Activated CD4-positive, alpha-beta T cell treated with anti-CD3 and anti-CD28 coated beads, Interleukin-2, amount 50 U/mL, for 1 hour (primary cell): ENCODE data around the gene KHDRBS2.

Experiments used
- DNase-seq: peaks from one replicate; pipeline ENCODE4 v3.0.0-alpha.2; 2020

KHDRBS2 gene

GRCh38 chr6:62009445-62009844 lies 276.6 kb downstream of the KHDRBS2 start:
- no peak for DNase-seq

DNA sequence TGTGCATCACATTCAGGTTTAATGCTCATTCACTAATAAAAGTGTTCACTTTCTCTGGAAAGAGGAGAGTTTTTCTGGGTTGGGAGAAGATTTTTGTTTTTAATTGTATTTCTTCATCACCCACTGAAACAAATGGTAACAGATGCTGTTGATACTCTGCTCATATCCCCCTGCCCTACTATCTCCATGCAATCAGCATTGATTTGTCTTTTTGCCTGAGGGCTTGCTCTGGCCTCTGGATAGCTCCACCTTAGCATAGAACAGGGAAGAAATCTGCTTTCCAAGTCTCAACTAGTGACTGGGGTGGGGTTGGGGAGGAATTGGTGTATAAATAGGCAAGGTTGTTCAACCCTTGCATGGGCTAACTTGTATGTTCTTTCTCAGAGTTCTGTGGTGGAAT lies 296.4 kb downstream of the KHDRBS2 start:
- DNase-seq, result no peak

- DNase-seq, result no peak
Observed at GRCh38 chr6:61980622-61981021, 305.4 kb downstream of the KHDRBS2 start.

GRCh38 chr6:61977947-61978346 lies 308.1 kb downstream of the KHDRBS2 start:
- no peak for DNase-seq

DNA sequence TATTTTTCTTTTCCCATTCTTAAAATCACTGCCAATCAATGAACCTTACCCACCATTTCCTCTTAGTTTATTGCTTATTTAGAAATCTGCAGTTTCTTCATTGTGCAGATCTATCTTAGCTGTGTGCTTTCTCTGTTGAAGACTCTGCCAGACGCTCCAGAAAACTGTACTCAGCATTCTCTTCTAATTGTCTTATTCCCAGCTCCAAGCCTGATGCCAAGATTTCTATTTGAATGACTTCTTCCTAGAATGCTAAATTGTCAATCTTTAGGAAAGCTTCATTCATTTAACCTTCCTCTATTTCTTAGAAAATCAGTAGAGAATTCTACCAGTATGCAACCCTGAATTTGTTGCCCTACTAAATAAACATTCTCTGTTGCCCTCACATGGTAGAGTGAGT lies 308.9 kb downstream of the KHDRBS2 start:
- no peak for DNase-seq

DNA sequence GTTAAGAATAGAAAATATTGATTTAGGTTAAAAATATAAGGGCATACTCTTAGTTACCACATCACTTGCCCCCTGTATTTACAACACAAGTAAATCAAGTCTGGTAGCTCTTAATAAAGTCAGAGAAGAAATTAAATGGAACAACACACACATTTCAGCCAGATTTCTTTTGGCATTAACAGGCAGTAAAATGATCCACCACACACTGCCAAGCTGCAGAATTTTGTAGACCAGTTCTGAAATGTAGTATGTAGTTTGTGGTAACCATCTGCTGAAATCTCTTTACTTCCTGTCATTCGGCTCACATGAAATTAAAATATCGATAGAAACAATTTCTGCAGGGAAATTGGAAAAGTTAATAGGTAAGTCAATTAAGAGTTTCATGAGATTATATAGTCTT lies 326.8 kb downstream of the KHDRBS2 start:
- no peak for DNase-seq

DNA sequence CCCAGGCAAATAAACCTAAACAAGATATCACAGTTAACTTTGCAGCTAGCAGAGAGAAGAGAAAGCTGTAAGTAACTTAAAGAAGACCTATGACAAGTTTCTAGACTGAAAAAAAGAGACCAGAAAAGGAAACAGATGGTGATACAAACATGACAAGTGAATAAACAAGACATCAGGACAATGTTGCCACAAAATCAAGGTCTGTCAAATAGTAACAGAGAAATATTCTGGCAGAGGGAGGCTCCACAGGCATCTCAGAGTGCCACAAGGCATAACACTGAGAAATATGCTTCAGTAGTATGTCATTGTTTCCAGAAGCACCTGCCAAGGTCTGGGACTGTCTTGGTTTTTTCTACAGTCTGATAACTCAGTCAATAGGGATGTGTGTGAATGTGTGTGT lies 332.2 kb downstream of the KHDRBS2 start:
- DNase-seq, result no peak

GRCh38 chr6:61951586-61951985 lies 334.4 kb downstream of the KHDRBS2 start:
- no peak for DNase-seq

DNA sequence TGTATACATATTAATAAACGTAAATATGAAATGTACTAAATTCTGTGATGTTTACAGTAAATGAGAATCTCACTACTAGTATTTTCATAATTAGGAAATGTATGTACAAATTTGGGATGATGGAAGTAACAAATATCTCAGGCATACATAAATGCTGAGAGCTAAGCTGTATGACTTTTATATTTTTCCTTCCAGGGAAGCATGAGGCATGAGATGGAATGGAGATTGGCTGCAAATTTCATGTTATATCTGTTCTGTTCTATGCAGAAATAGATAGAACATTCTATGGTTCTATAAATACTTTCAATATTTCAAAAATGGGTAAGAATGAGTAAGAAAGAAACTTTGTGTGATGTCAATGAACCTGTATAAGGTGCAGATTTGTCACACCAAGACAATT lies 335.2 kb downstream of the KHDRBS2 start:
- DNase-seq, result no peak

DNA sequence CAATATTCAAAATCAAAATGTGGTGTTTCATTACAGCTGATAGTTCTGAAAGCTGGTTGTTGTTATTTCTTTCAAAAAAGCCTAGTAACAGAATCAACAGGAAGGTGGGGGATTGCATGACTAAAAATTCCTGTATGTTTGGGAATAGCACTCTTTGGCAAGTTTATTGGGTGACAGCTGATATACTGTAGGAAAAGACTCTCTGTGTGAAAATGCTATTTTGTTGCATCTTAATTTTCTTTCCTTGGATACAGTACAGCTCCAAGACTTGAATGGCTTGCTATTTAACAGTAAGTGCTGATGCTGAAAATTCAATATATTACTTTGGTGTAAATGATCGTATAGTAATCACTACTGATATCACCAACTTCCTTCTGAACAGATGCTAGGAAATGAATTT lies 336.1 kb downstream of the KHDRBS2 start:
- no peak for DNase-seq

DNA sequence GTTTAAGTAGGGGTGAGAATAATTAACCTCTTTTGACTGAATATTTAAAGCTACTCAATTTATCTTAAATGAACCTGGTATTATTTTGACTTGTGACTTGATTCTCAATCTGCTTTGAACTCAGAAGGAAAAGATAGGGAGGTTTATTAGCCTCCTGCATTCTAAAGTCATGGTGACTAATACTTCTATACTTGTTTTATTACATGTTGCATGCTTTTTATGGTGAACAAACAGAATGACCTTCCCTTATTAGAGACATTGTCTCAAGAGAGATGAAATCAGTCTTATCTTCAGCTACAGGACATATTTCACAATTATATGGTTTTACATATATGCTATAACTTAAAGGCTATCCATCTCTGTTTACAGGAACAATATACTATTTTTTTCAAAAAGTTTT lies 336.9 kb downstream of the KHDRBS2 start:
- DNase-seq, result no peak

DNA sequence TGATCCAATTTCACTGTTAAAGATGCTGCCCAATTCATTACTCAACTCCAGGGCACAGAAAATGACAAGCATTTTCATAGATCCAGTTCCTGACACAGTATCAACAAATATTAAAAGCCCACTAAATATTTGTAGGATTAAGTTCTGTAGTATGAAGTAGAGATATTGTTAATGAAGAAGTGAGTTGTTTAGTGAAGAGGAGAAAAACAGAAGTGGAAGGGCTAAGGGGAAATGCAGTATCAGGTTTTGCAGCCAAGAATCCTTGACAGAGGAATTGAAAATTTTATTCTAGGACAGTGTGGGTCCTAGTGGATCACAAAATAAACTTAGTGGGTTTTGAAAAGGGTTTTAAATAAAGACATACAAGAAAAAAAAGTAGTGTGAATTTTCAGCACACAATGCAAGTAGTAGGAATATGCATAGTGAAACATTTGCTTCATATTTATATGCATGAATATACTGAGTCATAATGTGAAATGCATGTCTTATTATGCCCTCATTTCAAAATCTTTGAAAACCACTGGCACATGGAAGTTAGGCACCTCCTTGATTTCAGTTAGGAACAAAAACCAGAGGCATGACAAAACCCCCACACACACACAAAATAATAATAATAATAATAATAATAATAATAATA lies 338.6 kb downstream of the KHDRBS2 start:
- DNase-seq, result no peak

DNA sequence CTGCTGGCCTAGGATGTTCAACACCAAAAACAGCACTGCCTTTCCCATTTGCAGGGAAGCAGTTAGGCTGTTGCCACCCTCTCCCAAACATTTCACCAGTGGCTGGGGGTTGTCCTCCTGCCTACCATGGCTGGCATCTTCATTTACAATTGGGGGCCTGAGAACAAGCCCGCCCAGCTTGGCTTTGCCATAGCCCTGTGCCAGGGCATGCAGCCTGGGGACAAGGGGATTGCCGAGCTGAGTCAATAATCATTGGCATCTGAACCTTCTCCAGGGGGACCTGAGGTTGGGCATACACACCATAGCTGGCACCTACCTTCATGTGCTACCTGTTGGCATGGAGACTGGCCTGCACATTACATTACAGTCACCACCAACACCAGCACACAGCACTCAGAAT lies 345.1 kb downstream of the KHDRBS2 start:
- no peak for DNase-seq

GRCh38 chr6:61935242-61935846 lies 350.7 kb downstream of the KHDRBS2 start:
- DNase-seq, result no peak

DNA sequence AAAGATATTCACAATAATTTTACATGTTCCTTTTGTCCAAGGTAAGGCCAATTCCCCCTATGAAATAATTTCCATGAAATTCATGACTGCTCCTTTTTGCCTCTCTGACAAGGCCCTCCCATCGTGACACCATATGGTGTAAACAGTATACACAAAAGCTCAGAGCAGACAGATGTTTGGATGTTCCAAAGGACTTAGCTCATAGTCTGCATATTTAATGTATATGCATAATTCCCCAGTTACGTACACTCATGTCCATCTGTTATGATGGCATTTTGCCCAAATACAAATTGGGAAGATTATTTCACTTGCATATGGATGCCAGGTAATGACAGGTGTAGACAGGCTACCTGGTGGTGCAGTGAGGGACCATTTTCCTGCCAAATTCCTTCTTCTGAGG lies 376.5 kb downstream of the KHDRBS2 start:
- DNase-seq, result no peak

- no peak for DNase-seq
Observed at GRCh38 chr6:61901748-61902147, 384.3 kb downstream of the KHDRBS2 start.

DNA sequence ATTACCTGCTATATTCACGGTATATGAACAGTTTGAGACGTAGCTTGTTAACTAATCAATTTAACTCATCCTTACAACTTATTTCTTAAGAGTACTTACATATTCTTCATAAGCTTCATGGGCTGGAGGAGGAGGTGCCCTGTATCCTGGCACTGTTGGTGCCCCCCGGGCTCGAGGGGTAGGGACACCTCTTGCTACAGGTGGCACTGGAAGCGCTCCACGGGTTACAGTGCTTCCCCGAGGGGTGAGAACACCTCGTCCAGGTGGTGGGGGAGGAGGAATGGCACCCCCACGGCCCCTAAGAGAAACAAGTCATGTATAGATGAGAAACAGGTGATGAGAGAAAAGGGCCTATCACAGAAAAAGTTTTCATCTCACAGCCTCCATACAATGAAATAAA lies 391.5 kb downstream of the KHDRBS2 start:
- DNase-seq, result no peak

DNA sequence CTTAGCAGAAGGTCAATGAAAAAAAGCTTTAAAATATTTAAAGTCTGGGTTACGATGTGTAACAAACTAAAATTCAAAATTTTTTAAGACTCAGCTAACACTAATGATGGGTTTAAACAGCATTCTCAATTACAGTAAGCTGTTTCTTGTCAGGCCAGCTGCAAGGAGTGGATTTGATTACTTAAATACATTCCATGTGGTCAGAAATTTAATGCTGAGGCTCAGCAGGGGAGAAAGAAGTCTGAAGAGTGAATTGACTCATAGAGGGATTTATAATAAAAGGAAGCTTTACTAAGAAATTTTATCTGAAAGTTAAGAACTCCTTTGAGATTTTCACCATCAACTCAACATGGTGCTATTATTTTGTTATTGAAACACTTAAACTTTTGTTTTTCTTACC lies 398.6 kb downstream of the KHDRBS2 start:
- no peak for DNase-seq

DNA sequence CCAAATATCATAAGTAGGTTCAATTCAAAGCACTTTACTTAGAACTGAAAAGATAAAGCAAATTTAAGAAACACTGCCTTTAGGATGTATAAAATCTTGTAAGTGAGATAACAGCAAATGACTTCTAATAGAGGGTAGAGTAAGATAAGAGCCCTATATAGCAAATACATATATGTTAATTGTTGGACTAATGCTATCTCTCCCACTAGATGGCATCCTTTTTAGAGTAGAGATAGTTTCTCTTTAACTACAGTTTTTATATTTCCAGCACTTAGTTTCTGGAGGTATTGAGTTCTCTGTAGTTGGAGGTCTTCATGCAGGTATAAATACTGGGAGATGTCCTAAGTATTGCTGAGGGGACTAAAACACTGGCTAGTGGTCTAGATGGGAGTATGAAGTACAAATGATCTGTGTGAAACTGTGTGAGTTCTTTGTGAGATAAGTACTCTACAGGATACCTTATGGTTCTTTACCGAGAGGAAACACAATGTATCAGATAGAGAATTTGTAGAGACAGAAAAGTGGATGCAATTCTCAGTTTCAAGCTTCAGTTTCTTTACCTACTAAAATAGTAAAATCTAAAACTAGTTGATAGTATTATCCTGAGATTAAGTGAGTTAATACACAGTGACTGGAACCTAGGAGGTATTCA lies 399.3 kb downstream of the KHDRBS2 start:
- no peak for DNase-seq

GRCh38 chr6:61869632-61870400 lies 416.2 kb downstream of the KHDRBS2 start:
- DNase-seq, result no peak

DNA sequence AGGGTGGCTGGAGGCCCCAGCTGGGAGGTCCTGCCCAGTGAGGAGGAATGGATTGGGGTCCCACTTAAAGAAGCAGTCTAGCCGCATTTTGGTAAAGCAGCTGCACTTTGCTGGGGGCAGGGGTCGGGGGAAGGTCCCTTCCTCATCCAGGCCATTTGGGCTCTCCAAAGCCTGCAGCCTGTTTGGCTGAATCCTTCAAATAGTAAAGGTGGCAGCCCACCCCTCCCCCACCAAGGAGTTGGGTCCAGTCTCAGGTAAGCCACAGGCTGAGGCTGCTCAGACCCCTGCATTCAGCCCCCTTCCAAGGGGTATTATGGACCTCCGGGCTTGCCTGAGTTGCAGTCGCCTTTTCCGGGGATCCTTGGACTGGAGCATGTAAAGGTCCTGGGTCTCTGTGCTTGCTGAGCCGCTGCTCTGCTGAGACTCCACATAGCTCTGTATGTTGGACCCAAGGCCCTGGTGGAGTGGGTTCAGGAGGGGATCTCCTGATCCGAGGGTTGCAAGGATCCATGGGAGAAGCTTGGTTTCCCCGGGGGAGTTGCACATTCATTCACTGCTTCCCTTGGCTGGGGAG lies 417.4 kb downstream of the KHDRBS2 start:
- no peak for DNase-seq

DNA sequence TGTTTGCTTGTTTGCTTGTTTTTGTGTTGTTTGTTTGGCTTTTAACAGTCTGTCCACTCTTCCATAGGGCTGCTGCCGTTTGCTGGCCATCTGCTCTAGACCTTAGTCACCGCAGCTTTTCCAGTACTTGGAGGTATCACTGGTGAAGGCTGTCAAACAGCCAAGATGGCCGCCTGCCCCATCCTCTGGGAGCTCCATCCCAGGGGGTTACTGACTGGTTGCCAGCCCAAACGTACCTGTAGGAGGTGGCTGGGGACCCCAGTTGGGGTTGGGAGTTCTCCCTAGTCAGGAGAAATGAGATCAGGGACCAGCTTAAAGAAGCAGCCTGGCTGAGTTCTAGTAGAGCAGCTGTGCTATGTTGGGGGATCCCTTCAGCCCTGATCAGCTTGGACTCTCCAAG lies 418.4 kb downstream of the KHDRBS2 start:
- no peak for DNase-seq

DNA sequence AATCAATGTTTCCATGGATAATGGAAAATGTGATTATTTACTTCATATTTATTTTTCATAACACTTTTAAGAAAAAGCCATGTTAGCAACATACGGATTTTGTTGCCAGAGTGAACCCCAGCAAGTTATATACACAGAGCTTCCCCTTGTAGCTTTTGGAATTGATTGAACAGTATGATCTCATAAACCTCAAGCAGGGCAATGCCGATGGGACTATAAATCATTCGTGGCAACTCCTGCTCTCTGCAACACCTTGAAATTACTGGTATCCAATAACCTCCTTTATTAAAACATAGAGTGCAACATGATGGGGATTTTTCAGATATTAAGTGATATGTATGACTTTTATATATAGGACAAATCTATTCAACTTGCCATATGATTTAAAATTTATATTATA lies 428.5 kb downstream of the KHDRBS2 start:
- DNase-seq, result no peak

GRCh38 chr6:61841958-61842357 lies 444.1 kb downstream of the KHDRBS2 start:
- no peak for DNase-seq
